Activated T-cell treated with anti-CD3 and anti-CD28 coated beads, Interleukin-2, amount 50 U/mL, for 4 hours (primary cell): ENCODE measurements around the gene HIF1A. TPM values are rescaled to one million over a fixed set of nuclear protein-coding genes. Genes with fewer than 3 reads are reported as not detected.

ENCODE experiments used
- total RNA-seq, 3 donors: library from RNA; stranded (reverse); gene quantifications; one replicate each; pipeline ENCODE4 v1.2.1, GENCODE V29; 2021

The HIF1A gene
- total RNA-seq, 3 donors from 2014 or later = 252 to 294 (median 274) TPM

Other genes with a start within 250 kb of the HIF1A start
- 10 to 100 TPM; 10.2 to 13.0 (median 11.0) TPM for gene SNAPC1, start 66.9 kb downstream of the HIF1A start, total RNA-seq
- gene SYT16, start 117.2 kb downstream of the HIF1A start, total RNA-seq = under 1 TPM in 1 of 3 donors, not detected in 2; 0.03 TPM